SK-N-MC (cell line): ENCODE measurements around the gene PBX3.

Source experiments
- DNase-seq: peaks from one replicate; pipeline ENCODE4 v3.0.0-alpha.2; 2011; ENCODE audit warnings: low read depth, low spot score
- H3K27ac ChIP-seq: fragments of 200-600 bp; sonication (generic); 2 replicates; pipeline ENCODE4 v1.5.1; 2016; ENCODE audit warnings: mixed run types
- H3K36me3 ChIP-seq: fragments of 200-600 bp; sonication (generic); 2 replicates; pipeline ENCODE4 v1.6.1; 2017; ENCODE audit warnings: antibody characterized with exemption, low read length, mixed read lengths; ENCODE audit not compliant: insufficient read depth
- H3K4me3 ChIP-seq: fragments of 200-600 bp; sonication (generic); 2 replicates; pipeline ENCODE4 v1.5.1; 2016
- H3K9ac ChIP-seq: fragments of 200-600 bp; sonication (generic); 2 replicates; pipeline ENCODE4 v1.8.0; 2017; ENCODE audit warnings: mixed run types, mixed read lengths; ENCODE audit not compliant: insufficient read length
- H3K9me3 ChIP-seq: fragments of 200-600 bp; sonication (generic); 2 replicates; pipeline ENCODE4 v1.6.1; 2017; ENCODE audit warnings: low read depth, mild to moderate bottlenecking, antibody characterized with exemption, low read length, moderate library complexity, mixed read lengths
- EZH2 ChIP-seq: fragments of 200-600 bp; sonication (generic); IDR thresholded peaks from one replicate; pipeline ENCODE4 v1.6.1; 2017; ENCODE audit warnings: antibody characterized with exemption
- FOXP2 ChIP-seq: optimal IDR thresholded peaks from 2 replicates; pipeline ENCODE3; 2011; ENCODE audit warnings: mild to moderate bottlenecking, moderate library complexity; ENCODE audit not compliant: insufficient read depth; ENCODE audit errors: extremely low read length, control extremely low read depth
- POLR2AphosphoS5 ChIP-seq: IDR thresholded peaks from 2 replicates; pipeline ENCODE4 v1.6.1; 2012; ENCODE audit warnings: mild to moderate bottlenecking, low read depth, low read length, borderline replicate concordance

The PBX3 gene

DNA sequence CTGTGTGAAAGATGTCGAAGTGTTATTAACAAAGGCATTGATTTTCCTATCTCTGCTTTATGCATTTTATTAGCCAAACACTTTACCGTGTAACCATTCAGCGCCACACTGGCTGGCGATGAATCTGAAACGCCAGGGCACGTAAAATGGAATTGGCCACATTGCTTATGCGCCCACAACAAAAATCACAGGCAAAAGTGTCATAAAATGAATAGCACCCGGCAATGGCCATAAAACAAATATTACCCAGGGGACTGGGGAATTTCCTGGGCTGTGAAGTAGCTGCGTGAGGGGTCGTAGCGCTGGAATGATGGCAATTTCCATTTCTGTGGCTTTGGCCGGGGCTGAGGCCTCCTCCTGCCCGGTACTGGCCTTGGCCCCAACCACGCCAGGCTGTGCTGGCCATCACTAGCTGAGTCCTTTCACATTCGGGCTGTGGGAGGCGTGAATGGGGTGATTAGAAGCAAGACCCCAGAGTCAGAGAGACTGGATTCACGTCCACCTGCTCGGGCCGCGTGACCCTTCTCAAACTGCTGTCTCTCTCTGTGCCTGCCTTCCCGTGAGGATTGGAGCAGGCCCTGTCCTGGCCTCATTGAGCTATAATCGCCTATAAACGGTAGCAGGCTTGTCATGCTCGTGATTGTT is 254.5 kb downstream of the PBX3 start:
- DNase-seq, result no peak
- Histone ChIP-seq H3K27ac (no peak overlapping the region), H3K4me3 (no peak overlapping the region), H3K36me3 (no peaks in the 10 kb centered on the region), H3K9me3 (no peaks in the 10 kb centered on the region), H3K9ac (no peak overlapping the region)
- TF ChIP-seq POLR2AphosphoS5 (no peak), FOXP2 (no peak), EZH2 (no peak)

GRCh38 chr9:126002476-126003350 is 255.5 kb downstream of the PBX3 start:
- TF ChIP-seq EZH2, result no peak
- no peak for TF ChIP-seq POLR2AphosphoS5
- TF ChIP-seq FOXP2, result no peak

DNA sequence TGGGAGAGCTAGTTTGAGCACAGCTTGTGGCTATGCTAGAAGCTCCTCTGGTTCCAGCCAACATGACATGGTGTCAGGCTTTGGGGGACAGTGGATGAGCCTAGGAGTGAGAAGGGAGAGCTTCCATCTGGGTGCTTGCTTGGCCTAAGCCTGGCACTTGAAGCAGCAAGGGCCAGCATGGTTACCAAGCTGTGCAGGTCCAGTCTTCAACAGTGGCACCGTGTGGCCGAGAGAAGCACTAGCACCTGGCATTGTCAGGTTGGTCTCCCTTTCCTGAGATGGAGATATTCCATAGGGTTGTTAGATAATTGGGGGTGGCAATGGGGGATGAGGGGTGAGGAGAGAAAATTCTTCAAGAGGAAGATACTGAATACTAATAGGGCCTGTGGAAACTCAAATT is 261.9 kb downstream of the PBX3 start:
- Histone ChIP-seq H3K36me3 (no peaks in the 10 kb centered on the region), H3K27ac (no peak overlapping the region), H3K9ac (no peak overlapping the region), H3K4me3 (no peak overlapping the region), H3K9me3 (no peaks in the 10 kb centered on the region; the same call in 1 of the 2 replicates)
- no peak for TF ChIP-seq POLR2AphosphoS5
- no peak for TF ChIP-seq FOXP2
- no peak for TF ChIP-seq EZH2
- DNase-seq, result no peak

More at GRCh38 chr9:126002476-126003350, 255.5 kb downstream of the PBX3 start:
- DNase-seq, result no peak
- no peak overlapping the region for H3K27ac ChIP-seq
- no peak overlapping the region for H3K4me3 ChIP-seq
- no peak overlapping the region for H3K9ac ChIP-seq
- H3K36me3 ChIP-seq, result no peaks in the 10 kb centered on the region
- no peaks in the 10 kb centered on the region for H3K9me3 ChIP-seq

- no peak for DNase-seq
- Histone ChIP-seq H3K27ac (no peak overlapping the region), H3K9me3 (no peaks in the 10 kb centered on the region), H3K36me3 (no peaks in the 10 kb centered on the region), H3K9ac (no peak overlapping the region), H3K4me3 (no peak overlapping the region)
- TF ChIP-seq FOXP2 (no peak), EZH2 (no peak)
Measured at GRCh38 chr9:126014726-126015125, 267.6 kb downstream of the PBX3 start.

- TF ChIP-seq FOXP2 (no peak), EZH2 (no peak), POLR2AphosphoS5 (no peak)
- Histone ChIP-seq H3K9me3 (no peaks in the 10 kb centered on the region), H3K4me3 (no peak overlapping the region), H3K9ac (no peak overlapping the region), H3K36me3 (no peaks in the 10 kb centered on the region), H3K27ac (no peak overlapping the region)
- no peak for DNase-seq
Measured at GRCh38 chr9:126015424-126015823, 268.3 kb downstream of the PBX3 start.

DNA sequence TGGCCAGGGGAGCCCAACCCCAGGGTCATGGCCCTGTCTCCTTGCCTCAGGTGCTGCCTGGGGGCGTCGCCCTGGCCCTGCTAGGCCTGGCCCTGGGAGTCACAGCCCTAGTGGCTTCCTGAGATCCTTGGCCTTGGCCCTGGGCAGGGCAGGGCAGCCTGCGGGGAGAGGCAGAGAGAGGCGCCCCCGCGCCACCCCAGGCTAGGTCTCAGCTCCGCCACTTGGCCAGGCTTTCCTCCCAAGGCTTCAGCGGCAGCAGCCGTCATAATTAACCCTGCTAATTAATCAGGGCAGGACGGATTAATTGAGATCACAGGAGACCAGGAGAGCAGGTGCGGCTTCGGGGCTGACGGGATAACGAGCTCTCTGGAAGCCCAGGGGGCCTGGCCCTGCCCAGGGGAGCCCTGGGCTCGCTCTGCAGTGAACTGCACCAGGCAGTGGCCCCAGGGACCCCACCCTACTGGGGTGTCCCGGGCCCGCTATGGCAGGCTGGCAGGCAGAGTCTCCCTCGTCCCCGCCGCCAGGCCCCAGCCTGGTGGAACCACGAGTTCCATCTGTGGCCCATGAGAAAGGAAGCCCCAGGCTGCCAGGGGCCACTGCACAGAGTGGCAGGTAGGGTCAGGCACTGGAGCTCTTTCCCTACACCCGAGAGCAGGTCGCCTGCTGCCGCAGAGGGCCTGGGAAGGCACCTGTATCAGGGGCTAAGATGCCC is 269.6 kb downstream of the PBX3 start:
- TF ChIP-seq EZH2 (no peak), FOXP2 (no peak), POLR2AphosphoS5 (no peak)
- Histone ChIP-seq H3K27ac (no peak overlapping the region), H3K36me3 (no peaks in the 10 kb centered on the region), H3K9me3 (no peaks in the 10 kb centered on the region), H3K4me3 (no peak overlapping the region), H3K9ac (no peak overlapping the region)
- DNase-seq, result no peak
